K562 (cell line): ENCODE measurements around the gene UBASH3A. TPM values are rescaled to one million over a fixed set of nuclear protein-coding genes. Genes with fewer than 3 reads are reported as not detected.

ENCODE experiments used
- ARID1B ChIP-seq: fragments of 450-650 bp; IDR thresholded peaks from 2 replicates; pipeline ENCODE4 v1.6.1; 2016; ENCODE audit warnings: antibody characterized with exemption, mild to moderate bottlenecking, inconsistent platforms
- CBFB ChIP-seq: sonication (generic); formaldehyde crosslinking; IDR thresholded peaks from 2 replicates; pipeline ENCODE4 v1.4.0; 2020; ENCODE audit warnings: mild to moderate bottlenecking, missing genetic modification reagents
- CTCF ChIP-seq, 3 experiments: IDR thresholded peaks in 2 of 3; conservative IDR thresholded peaks in 1 of 3; 2 replicates each; pipeline ENCODE4 v1.5.1; 2011 to 2012; ENCODE audit warnings: low read length in 3 of 3, mild to moderate bottlenecking in 3 of 3, control low read depth in 2 of 3, improper control_type of control experiment in 1 of 3, inconsistent platforms in 1 of 3, low read depth in 1 of 3, mixed read lengths in 1 of 3, moderate library complexity in 1 of 3; ENCODE audit not compliant: insufficient read depth in 2 of 3
- DEAF1 ChIP-seq: fragments of 450-650 bp; formaldehyde crosslinking; IDR thresholded peaks from 2 replicates; pipeline ENCODE4 v1.4.0; 2020; ENCODE audit warnings: mild to moderate bottlenecking, moderate library complexity
- ESRRA ChIP-seq: fragments of 450-650 bp; IDR thresholded peaks from 2 replicates; pipeline ENCODE4 v1.6.1; 2014; ENCODE audit warnings: low read depth, mild to moderate bottlenecking, moderate library complexity, borderline replicate concordance
- FOS ChIP-seq: IDR thresholded peaks from 3 replicates; pipeline ENCODE4 v1.6.1; 2011; ENCODE audit not compliant: insufficient read length; ENCODE audit errors: extremely low read depth
- HMG20B ChIP-seq: fragments of 250-450 bp; sonication (Bioruptor Pico); IDR thresholded peaks from 2 replicates; pipeline ENCODE4 v1.5.0; 2021; ENCODE audit warnings: mild to moderate bottlenecking
- JUND ChIP-seq, 2 experiments: IDR thresholded peaks; 2 replicates in 1 of 2; 3 replicates in 1 of 2; pipeline ENCODE4 v1.6.1; 2011; ENCODE audit warnings: borderline replicate concordance in 2 of 2, low read depth in 2 of 2, low read length in 2 of 2, improper control_type of control experiment in 1 of 2, missing biosample characterization in 1 of 2, missing genetic modification characterization in 1 of 2, missing genetic modification reagents in 1 of 2
- NR1H2 ChIP-seq: sonication (generic); formaldehyde crosslinking; IDR thresholded peaks from 2 replicates; pipeline ENCODE4 v1.4.0; 2020; ENCODE audit warnings: mild to moderate bottlenecking, missing genetic modification reagents
- PHF8 ChIP-seq: fragments of 200-600 bp; sonication (generic); IDR thresholded peaks from 2 replicates; pipeline ENCODE4 v1.6.1; 2012; ENCODE audit warnings: mixed run types, mild to moderate bottlenecking, inconsistent platforms, low read length, moderate library complexity, borderline replicate concordance
- ZNF277 ChIP-seq: fragments of 250-450 bp; sonication (Bioruptor Pico); IDR thresholded peaks from 2 replicates; pipeline ENCODE4 v1.8.0; 2022; ENCODE audit warnings: inconsistent platforms, mild to moderate bottlenecking, moderate library complexity, borderline replicate concordance
- ZNF431 ChIP-seq: sonication (generic); formaldehyde crosslinking; IDR thresholded peaks from 2 replicates; pipeline ENCODE4 v1.8.0; 2022; ENCODE audit warnings: mild to moderate bottlenecking, missing genetic modification reagents
- ZNF518B ChIP-seq: fragments of 250-450 bp; sonication (Bioruptor Pico); IDR thresholded peaks from 2 replicates; pipeline ENCODE4 v1.5.0; 2021; ENCODE audit warnings: mild to moderate bottlenecking, moderate library complexity
- ZNF699 ChIP-seq: fragments of 250-450 bp; sonication (Bioruptor Pico); IDR thresholded peaks from 2 replicates; pipeline ENCODE4 v1.8.0; 2021; ENCODE audit warnings: mild to moderate bottlenecking, moderate library complexity; ENCODE audit not compliant: insufficient replicate concordance
- ZNF79 ChIP-seq: fragments of 250-450 bp; sonication (Bioruptor Pico); IDR thresholded peaks from 2 replicates; pipeline ENCODE4 v1.4.0; 2020; ENCODE audit warnings: low read depth, mild to moderate bottlenecking, moderate library complexity
- polyA plus RNA-seq, 8 experiments: library from polyadenylated mRNA; depleted of rRNA in 4 of 8; stranded (reverse) in 5 of 8; unstranded in 3 of 8; fragments of >200 nt; fragmentation: Nextera tagmentation in 2 of 8; fragmentation: Illumina TruSeq in 1 of 8; extraction: Ambion mirVana in 2 of 8; extraction: Trizol in 1 of 8; gene quantifications; 2 replicates each; pipeline versions ENCODE4 v1.2.1 to v1.2.3, GENCODE V29; 2011 to 2014; ENCODE audit warnings: inconsistent platforms in 1 of 8, missing spikeins in 1 of 8
- total RNA-seq, 7 experiments: library from RNA; depleted of rRNA in 6 of 7; stranded (reverse); fragments of >200 nt in 6 of 7; fragmentation: Illumina TruSeq in 2 of 7; extraction: Trizol in 2 of 7; gene quantifications; 2 replicates each; pipeline versions ENCODE4 v1.2.1 to v1.2.3, GENCODE V29; 2011 to 2021; ENCODE audit warnings: low replicate concordance in 1 of 7
- TF ChIP-seq, protein P1 (sequence below): fragments of 450-650 bp; IDR thresholded peaks from 2 replicates; pipeline ENCODE4 v1.7.0; 2016; ENCODE audit warnings: borderline replicate concordance

UBASH3A gene
- total and polyA plus RNA-seq, 9 of the 15 experiments (the other 6 are each of a cell fraction or from before 2014, with no cell fraction given), result 0.23 to 1.8 (median 1.1) TPM

GRCh38 chr21:42496120-42496838 lies 92.6 kb downstream of the UBASH3A start, which contains the start of gene RSPH1 (continued):
- TF ChIP-seq ZNF518B (CRISPR knock-in tag), result no peak
- no peak for TF ChIP-seq DEAF1 (CRISPR knock-in tag)
- no peak for TF ChIP-seq HMG20B (CRISPR knock-in tag)
- peak; percentile 51; the same call in 1 of the 2 replicates for TF ChIP-seq PHF8
- no peak for TF ChIP-seq ZNF699 (CRISPR knock-in tag)
- TF ChIP-seq NR1H2, result no peak
- TF ChIP-seq ZNF277 (CRISPR knock-in tag), result no peak
- TF ChIP-seq ESRRA, result peak; percentile 36; the same call in 1 of the 2 replicates
- peak; percentile 67 for TF ChIP-seq FOS
- TF ChIP-seq ZNF431 (CRISPR knock-in tag), result no peak
- TF ChIP-seq CTCF (IDR thresholded peaks at IDR 0.05 in 2 of 3, conservative IDR thresholded peaks at IDR 0.05 in 1 of 3; ENCODE audit: insufficient read depth in 2 of 3, low read depth in 1 of 3, low read length in 3 of 3), result peak in 1 of 3 experiments; percentile 1; a peak in 1 of 6 replicates
- TF ChIP-seq JUND (IDR thresholded peaks at IDR 0.05; ENCODE audit: borderline replicate concordance, low read depth, low read length), result 0 out of 2 replicates have a peak, but pooled peaks have one; percentile 27
- no peak for TF ChIP-seq JUND (tag; IDR thresholded peaks at IDR 0.05; ENCODE audit: borderline replicate concordance, low read depth, low read length)
- TF ChIP-seq ZNF79 (CRISPR knock-in tag), result no peak
- TF ChIP-seq, protein P1, sequence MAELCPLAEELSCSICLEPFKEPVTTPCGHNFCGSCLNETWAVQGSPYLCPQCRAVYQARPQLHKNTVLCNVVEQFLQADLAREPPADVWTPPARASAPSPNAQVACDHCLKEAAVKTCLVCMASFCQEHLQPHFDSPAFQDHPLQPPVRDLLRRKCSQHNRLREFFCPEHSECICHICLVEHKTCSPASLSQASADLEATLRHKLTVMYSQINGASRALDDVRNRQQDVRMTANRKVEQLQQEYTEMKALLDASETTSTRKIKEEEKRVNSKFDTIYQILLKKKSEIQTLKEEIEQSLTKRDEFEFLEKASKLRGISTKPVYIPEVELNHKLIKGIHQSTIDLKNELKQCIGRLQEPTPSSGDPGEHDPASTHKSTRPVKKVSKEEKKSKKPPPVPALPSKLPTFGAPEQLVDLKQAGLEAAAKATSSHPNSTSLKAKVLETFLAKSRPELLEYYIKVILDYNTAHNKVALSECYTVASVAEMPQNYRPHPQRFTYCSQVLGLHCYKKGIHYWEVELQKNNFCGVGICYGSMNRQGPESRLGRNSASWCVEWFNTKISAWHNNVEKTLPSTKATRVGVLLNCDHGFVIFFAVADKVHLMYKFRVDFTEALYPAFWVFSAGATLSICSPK, result no peak
- TF ChIP-seq CBFB (CRISPR knock-in tag), result no peak
- TF ChIP-seq ARID1B, result no peak
